ENCODE measurements around the gene FSCN2. TPM values are rescaled to one million over a fixed set of nuclear protein-coding genes. Genes with fewer than 3 reads are reported as not detected.
A peak's percentile ranks its signal among the peaks of the same experiment; 100 is the strongest.

FSCN2 gene
- total and polyA plus RNA-seq, 10 of the 15 experiments (the other 5 are each of a cell fraction or from before 2014, with no cell fraction given): 0.12 to 2.1 (median 0.65) TPM; not detected in 3

DNA sequence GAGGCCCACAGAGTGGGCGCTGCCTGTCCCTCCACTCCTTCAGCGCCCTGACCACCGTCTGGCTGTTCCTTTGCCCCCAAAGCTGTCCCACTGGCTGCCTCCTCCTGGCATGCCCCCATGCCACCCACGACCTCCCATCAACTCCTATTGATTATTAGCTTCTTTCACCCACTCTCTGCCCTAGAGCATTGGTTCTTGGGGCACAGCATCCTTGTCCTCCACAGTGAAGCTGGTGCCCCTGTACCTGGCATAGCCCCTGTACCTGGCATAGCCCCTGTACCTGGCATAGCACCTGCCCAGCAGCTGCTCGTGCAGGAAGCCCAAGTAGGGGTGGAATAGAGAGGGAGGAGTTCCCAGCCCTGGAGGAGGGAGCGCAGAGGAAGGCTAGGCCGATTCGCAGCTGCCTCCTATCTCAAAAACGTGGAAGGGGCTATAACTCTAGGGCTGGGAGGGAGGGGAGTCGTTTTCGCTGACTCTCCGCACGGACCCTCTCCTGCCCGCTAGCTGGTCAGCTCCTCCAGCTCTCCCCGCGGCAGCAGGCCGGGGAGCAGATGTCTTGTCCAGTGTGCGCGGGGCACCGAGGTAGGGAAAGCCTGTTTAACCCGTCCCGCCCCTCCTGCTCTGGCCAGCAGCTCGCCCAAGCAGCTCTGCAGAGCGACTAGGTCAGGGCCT is 9.9 kb upstream of the FSCN2 start (continued):
- no peak for TF ChIP-seq SUPT20H (IDR thresholded peaks at IDR 0.05; ENCODE audit: borderline replicate concordance, control insufficient read depth, low read depth, low read length)

DNA sequence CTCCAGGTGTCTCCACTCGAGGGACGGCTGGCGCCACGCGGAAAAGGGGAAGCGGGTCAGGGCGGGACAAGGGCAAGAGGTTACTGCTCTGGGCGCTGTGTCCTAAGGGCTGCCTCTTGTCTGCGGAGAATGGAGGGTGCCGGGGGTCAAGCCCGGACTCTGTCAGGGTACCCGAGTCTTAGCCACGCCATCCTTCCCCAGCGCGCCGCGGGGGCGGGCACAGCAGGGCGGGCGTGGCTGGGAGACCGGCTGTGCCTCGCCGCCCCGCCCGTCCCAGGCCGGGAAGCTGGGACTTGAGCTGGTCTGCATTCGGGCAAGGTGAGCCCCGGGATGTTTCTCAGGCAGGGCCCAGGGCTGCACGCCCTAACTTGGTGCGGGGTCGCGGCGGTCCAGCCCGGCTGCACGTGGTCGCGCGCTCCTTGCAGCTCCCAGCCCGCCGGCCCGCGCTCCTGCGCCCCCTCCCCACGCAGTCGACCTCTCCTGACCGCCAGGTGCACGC is 9.3 kb upstream of the FSCN2 start:
- no peaks in the 10 kb centered on the region for H3K27me3 ChIP-seq (replicated peaks in 1 of 2; ENCODE audit: control insufficient read depth in 2 of 2, insufficient read depth in 2 of 2, low read length in 1 of 2)
- peak overlapping the region; percentile 100 for H3K27ac ChIP-seq (ENCODE audit: control insufficient read depth, insufficient read depth)
- WGBS (ENCODE audit: insufficient coverage, insufficient replicate concordance, low lambda C conversion rate, missing lambda C conversion rate): 1% methylated on average over 47 of the region's 47 CpGs
- BruUV-seq (replicated peaks): no TSS peak
- no peaks in the 10 kb centered on the region; a peak in 1 of 4 replicates for H3K36me3 ChIP-seq (ENCODE audit: control insufficient read depth in 2 of 2, insufficient read depth in 2 of 2, low read length in 1 of 2)
- H2AFZ ChIP-seq (ENCODE audit: control insufficient read depth, low read depth, low read length): peak overlapping the region; percentile 46
- ChIA-PET SMC1A (ENCODE audit: uncharacterized antibody, unreplicated experiment) (interaction anchor here (0.5 to 3.2 kb wide), 8 partner anchors 12 to 227 kb away, joined by 3 to 15 read pairs (median 4); partner anchors contain the start of gene FAAP100), CTCF (interaction anchor here (1.3 to 5.5 kb wide), 7 partner anchors 11 to 82 kb away, joined by 4 to 47 read pairs (median 10); no protein-coding TSS in a partner anchor), RAD21 (ENCODE audit: unreplicated experiment) (interaction anchor here (0.8 to 7.6 kb wide), 6 partner anchors 8 to 165 kb away, joined by 3 to 44 read pairs (median 4); partner anchors contain the start of genes ARL16, FAAP100 and HGS), POLR2A (interaction anchor here (0.5 to 2.8 kb wide), 7 partner anchors 10 to 421 kb away, joined by 3 to 34 read pairs (median 4); partner anchors contain the start of gene FAAP100)
- H3K4me2 ChIP-seq (ENCODE audit: control insufficient read depth, insufficient read depth): peak overlapping the region; percentile 97
- H3K79me2 ChIP-seq (ENCODE audit: control insufficient read depth, insufficient read depth, low read length): peaks cover 52% of the 10 kb centered on the region
- H4K20me1 ChIP-seq (ENCODE audit: control insufficient read depth, insufficient read depth): no peaks in the 10 kb centered on the region
- intact Hi-C loops (cut with micrococcal nuclease; ENCODE audit: unreplicated experiment) (loop anchor here (5.0 to 10.0 kb wide), 2 partner anchors 83 to 264 kb away; no protein-coding TSS in a partner anchor), in situ Hi-C loops (cut with MboI) (no loop called here)
- peak overlapping the region; percentile 78 for H3K9ac ChIP-seq (ENCODE audit: control insufficient read depth, insufficient read depth, low read length)
- no peak for FAIRE-seq
- ATAC-seq: peak; percentile 31
- H3K4me3 ChIP-seq: peak overlapping the region; percentile 72
- H3K4me1 ChIP-seq (ENCODE audit: control insufficient read depth, insufficient read depth, low read length): peaks cover 33% of the 10 kb centered on the region
- H3K9me3 ChIP-seq (replicated peaks; ENCODE audit: control insufficient read depth, insufficient read depth, low read length): no peaks in the 10 kb centered on the region
- DNase-seq (ENCODE audit: low read depth, low spot score): no peak
- TF ChIP-seq POLR2AphosphoS5 (IDR thresholded peaks at IDR 0.05; ENCODE audit: low read length) (peak; percentile 60; the same call in 1 of the 2 replicates), ATF7 (IDR thresholded peaks at IDR 0.05; ENCODE audit: low read depth) (no peak), FOS (IDR thresholded peaks at IDR 0.05; ENCODE audit: borderline replicate concordance, extremely low read depth, insufficient read length) (no peak), SPI1 (IDR thresholded peaks at IDR 0.05; ENCODE audit: borderline replicate concordance, insufficient read depth, low read depth, low read length) (peak; percentile 78; the same call in 1 of the 2 replicates), ZNF592 (IDR thresholded peaks at IDR 0.05) (no peak), POLR2A (IDR thresholded peaks at IDR 0.05; ENCODE audit: low read depth, low read length) (peak; percentile 39; the same call in 1 of the 2 replicates), NFIC (IDR thresholded peaks at IDR 0.05; ENCODE audit: low read depth, low read length) (no peak), NBN (IDR thresholded peaks at IDR 0.05) (0 out of 2 replicates have a peak, but pooled peaks have one; percentile 10), RB1 (IDR thresholded peaks at IDR 0.05; ENCODE audit: borderline replicate concordance) (no peak), MXI1 (IDR thresholded peaks at IDR 0.05; ENCODE audit: low read depth, low read length) (0 out of 2 replicates have a peak, but pooled peaks have one; percentile 8), CBX5 (IDR thresholded peaks at IDR 0.05; ENCODE audit: low read depth) (no peak)
- TF ChIP-seq, protein P1, sequence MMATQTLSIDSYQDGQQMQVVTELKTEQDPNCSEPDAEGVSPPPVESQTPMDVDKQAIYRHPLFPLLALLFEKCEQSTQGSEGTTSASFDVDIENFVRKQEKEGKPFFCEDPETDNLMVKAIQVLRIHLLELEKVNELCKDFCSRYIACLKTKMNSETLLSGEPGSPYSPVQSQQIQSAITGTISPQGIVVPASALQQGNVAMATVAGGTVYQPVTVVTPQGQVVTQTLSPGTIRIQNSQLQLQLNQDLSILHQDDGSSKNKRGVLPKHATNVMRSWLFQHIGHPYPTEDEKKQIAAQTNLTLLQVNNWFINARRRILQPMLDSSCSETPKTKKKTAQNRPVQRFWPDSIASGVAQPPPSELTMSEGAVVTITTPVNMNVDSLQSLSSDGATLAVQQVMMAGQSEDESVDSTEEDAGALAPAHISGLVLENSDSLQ (IDR thresholded peaks at IDR 0.05): no peak
- TF ChIP-seq, protein P2, sequence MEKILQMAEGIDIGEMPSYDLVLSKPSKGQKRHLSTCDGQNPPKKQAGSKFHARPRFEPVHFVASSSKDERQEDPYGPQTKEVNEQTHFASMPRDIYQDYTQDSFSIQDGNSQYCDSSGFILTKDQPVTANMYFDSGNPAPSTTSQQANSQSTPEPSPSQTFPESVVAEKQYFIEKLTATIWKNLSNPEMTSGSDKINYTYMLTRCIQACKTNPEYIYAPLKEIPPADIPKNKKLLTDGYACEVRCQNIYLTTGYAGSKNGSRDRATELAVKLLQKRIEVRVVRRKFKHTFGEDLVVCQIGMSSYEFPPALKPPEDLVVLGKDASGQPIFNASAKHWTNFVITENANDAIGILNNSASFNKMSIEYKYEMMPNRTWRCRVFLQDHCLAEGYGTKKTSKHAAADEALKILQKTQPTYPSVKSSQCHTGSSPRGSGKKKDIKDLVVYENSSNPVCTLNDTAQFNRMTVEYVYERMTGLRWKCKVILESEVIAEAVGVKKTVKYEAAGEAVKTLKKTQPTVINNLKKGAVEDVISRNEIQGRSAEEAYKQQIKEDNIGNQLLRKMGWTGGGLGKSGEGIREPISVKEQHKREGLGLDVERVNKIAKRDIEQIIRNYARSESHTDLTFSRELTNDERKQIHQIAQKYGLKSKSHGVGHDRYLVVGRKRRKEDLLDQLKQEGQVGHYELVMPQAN (conservative IDR thresholded peaks at IDR 0.05): no peak

All from GM12878 (cell line).